Heart right ventricle (tissue), 16 donors: Measurements from ENCODE around the gene MYO1F. TPM values are rescaled to one million over a fixed set of nuclear protein-coding genes. Genes with fewer than 3 reads are reported as not detected.

Source experiments
- ATAC-seq, 8 donors: fragments of 200-7000 bp; cut with Tn5 transposase; one replicate each; pipeline ENCODE4 v1.9.1; 2020; ENCODE audit warnings: mild to moderate bottlenecking in 8 of 8, moderate library complexity in 8 of 8, moderate number of reproducible peaks in 1 of 8
- DNase-seq, 2 donors: peaks; one replicate each; pipeline ENCODE4 v3.0.0-alpha.2; 2020
- H3K27ac ChIP-seq, 10 donors: fragments of 200-600 bp; sonication (generic) in 2 of 10; one replicate each; pipeline versions ENCODE4 v1.5.0 to v1.8.0; 2020 to 2022; ENCODE audit warnings: mild to moderate bottlenecking in 3 of 10
- H3K27me3 ChIP-seq, 7 donors: fragments of 200-600 bp; one replicate each; pipeline ENCODE4 v1.8.0; 2021 to 2022; ENCODE audit warnings: mild to moderate bottlenecking in 2 of 7
- H3K36me3 ChIP-seq, 9 donors: fragments of 200-600 bp; sonication (generic) in 1 of 9; one replicate each; pipeline versions ENCODE4 v1.5.0 to v1.8.0; 2020 to 2022; ENCODE audit warnings: mild to moderate bottlenecking in 2 of 9
- H3K4me1 ChIP-seq, 9 donors: fragments of 200-600 bp; sonication (generic) in 1 of 9; one replicate each; pipeline versions ENCODE4 v1.5.0 to v1.8.0; 2020 to 2022; ENCODE audit warnings: mild to moderate bottlenecking in 4 of 9
- H3K4me3 ChIP-seq, 10 donors: fragments of 200-600 bp; sonication (generic) in 2 of 10; one replicate each; pipeline versions ENCODE4 v1.5.0 to v1.8.0; 2020 to 2022; ENCODE audit warnings: mild to moderate bottlenecking in 7 of 10, moderate library complexity in 2 of 10
- H3K9me3 ChIP-seq, 11 donors: fragments of 200-600 bp in 10 of 11; sonication (generic) in 2 of 11; one replicate each; pipeline versions ENCODE4 v1.5.0 to v1.8.0; 2013 to 2022; ENCODE audit warnings: mild to moderate bottlenecking in 2 of 11, control low read depth in 1 of 11, moderate library complexity in 1 of 11
- WGBS, 2 donors: extraction: QIAGEN DNeasy Blood & Tissue Kit; methylation state at CpG; one replicate each; pipeline ENCODE4 v1.1.7; 2013; ENCODE audit warnings: inconsistent platforms in 1 of 2; 5-methylcytosine and 5-hydroxymethylcytosine counted together
- intact Hi-C, 10 donors: fragments of 100-400 bp; cut with DNase I; formaldehyde crosslinking; loops; one replicate each; pipeline versions ENCODE4 v1.11.1 to v1.14.2; 2022
- polyA plus RNA-seq, 2 donors: library from polyadenylated mRNA; stranded (reverse); fragments of 200-250 nt; gene quantifications; one replicate each; pipeline ENCODE4 v1.2.3, GENCODE V29; 2013
- total RNA-seq, 10 donors: library from RNA; stranded (reverse); fragmentation: NEBNext Ultra II Directional in 3 of 10; extraction: Animal tissue kit (Norgen Biotek cat#: 25700) in 3 of 10; gene quantifications; one replicate each; pipeline versions ENCODE4 v1.2.1 to v1.2.4, GENCODE V29; 2021 to 2023
- TF ChIP-seq, protein P1 (sequence below), 9 donors: fragments of 200-600 bp; sonication (generic) in 2 of 9; IDR thresholded peaks; one replicate each; pipeline versions ENCODE4 v1.5.0 to v1.8.0; 2021 to 2022; ENCODE audit warnings: antibody characterized with exemption in 9 of 9, mild to moderate bottlenecking in 5 of 9, moderate library complexity in 1 of 9
- donor health status: Arrhythmogenic right ventricular cardiomyopathy.
- donor health status: ischemic (EF 13 %, LVEDD 7.1; RV severe dilation, severe dysfunction).
- donor health status: healthy with polysubstance abuse.
- donor health status: DM: no; HTN: yes; CAD: no.
- donor health status: DM: no; HTN: no; CAD: no.
- donor health status: ischemic (EF 25% LVEDD 6.9; RV normal size, moderate dysfunction).
- donor health status: ischemic (EF 25% LVEDD 5.7; RV mildly dilated, moderate dysfunction).
- donor health status: healthy.
- donor health status: DM: yes; HTN: yes; CAD: no.
- donor health status: Ischemic cardiomyopathy.
- donor health status: ischemic (EF 35%, LVEDD 5.7; RV mildly dilated, moderate dysfunction).
- donor health status: nonischemic (EF 11% LVEDD 7.7; RV severe dilation, severe dysfunction).
- donor health status: DM: yes; HTN: yes; CAD: no.
- donor health status: PGD.
- donor health status: ischemic (EF 29% LVEDD 5.4; RV normal size, mild dysfunction).
- donor health status: nonischemic (EF 23%, LVEDD 6.1; RV moderate dilation, normal function).

MYO1F gene
- total and polyA plus RNA-seq, 12 donors = 2.0 to 25.7 (median 6.5) TPM

DNA sequence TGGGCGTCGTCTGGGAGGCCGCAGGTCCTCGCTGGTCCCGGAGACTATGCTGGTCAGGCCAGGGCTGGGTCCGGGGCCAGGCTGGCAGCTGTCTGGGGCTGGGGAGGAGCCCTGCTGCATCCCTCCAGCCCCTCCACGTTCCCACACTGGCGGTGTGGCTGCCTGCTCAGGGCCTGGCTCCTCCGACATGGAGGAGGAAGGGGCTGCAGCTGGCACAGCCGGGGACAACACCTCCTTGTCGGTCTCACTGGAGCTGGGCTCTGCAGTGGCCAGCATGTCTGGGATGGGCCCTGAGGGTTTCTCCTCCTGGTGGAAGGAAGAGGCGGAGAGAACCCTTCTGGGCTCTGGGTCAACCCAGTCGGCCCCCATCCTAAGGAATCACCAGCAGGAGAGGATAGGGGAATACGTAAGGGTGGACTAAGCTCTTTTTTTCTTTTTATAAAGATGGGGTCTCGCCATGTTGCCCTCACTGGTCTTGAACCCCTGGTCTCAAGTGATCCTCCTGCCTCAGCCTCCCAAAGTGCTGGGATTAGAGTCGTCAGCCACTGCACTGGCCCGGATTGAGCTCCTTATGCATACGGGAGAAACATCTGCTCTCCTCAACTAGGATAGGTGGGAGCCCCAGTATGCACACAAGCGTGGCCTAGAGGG, 64.1 kb downstream of the MYO1F start:
- intact Hi-C loops = loop anchor here in 1 of 10 donors (10.0 kb wide), 1 partner anchor 188 kb away; the partner anchor contains the start of genes NDUFA7 and RPS28
- TF ChIP-seq, protein P1, sequence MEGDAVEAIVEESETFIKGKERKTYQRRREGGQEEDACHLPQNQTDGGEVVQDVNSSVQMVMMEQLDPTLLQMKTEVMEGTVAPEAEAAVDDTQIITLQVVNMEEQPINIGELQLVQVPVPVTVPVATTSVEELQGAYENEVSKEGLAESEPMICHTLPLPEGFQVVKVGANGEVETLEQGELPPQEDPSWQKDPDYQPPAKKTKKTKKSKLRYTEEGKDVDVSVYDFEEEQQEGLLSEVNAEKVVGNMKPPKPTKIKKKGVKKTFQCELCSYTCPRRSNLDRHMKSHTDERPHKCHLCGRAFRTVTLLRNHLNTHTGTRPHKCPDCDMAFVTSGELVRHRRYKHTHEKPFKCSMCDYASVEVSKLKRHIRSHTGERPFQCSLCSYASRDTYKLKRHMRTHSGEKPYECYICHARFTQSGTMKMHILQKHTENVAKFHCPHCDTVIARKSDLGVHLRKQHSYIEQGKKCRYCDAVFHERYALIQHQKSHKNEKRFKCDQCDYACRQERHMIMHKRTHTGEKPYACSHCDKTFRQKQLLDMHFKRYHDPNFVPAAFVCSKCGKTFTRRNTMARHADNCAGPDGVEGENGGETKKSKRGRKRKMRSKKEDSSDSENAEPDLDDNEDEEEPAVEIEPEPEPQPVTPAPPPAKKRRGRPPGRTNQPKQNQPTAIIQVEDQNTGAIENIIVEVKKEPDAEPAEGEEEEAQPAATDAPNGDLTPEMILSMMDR (IDR thresholded peaks at IDR 0.05) = no peak
- ATAC-seq = peak in 1 of 8 donors; percentile 4
- no peak for DNase-seq
- H3K9me3 ChIP-seq = no peaks in the 10 kb centered on the region
- WGBS, 2 donors = 59 to 61% methylated on average over 19 of the region's 19 CpGs
- peaks cover 0 to 34% (median 0%) of the 10 kb centered on the region in 9 donors for H3K36me3 ChIP-seq
- H3K4me1 ChIP-seq = peaks cover 7 to 59% (median 26%) of the 10 kb centered on the region in 9 donors
- H3K4me3 ChIP-seq = peak overlapping the region; percentile 42 to 91 (median 76)
- H3K27ac ChIP-seq = peak overlapping the region; percentile 96 to 100 (median 99)
- H3K27me3 ChIP-seq = no peaks in the 10 kb centered on the region

DNA sequence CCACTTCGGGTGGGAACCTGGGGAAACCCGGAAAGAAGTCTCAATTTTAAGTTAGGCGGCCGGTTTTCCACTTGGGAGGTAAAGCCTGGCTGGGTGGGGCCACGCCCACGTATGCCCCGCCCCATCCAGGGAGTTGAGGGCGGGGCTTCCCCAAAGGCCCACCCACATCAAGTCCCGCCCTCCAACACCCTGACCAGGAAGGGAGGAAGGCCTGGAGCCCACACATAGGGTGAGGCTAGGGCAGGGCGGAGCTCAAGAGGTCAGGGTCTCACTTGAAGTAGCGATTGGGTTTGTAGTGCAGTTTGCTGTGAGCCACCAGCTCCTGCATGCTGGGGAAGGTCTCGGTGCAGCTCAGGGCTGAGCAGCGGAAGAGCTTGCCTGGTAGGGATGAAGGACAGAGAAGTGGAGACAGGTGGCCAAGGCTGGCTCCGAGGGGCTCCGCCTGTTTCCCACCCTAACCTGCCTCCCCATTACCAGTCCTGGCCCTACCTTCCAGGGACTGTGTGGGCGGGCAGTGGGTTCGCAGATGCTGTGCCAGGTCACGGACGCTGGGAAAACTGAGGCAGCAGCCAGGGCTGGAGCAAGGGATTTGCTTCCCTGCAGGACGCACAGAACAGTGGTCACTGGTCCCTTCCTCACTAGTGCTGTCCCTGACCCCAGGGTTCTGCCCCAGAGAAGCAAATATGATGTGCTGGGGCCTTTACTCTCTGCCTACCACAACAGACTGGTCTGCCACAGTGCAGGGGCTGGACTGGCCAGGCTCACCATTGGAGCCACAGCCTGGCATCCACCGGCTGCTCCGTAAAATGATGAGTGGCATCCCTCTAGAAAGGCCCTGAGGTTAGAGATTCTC, 64.9 kb downstream of the MYO1F start:
- peak overlapping the region in 8 of 10 donors; percentile 96 to 100 (median 99) for H3K27ac ChIP-seq
- TF ChIP-seq, protein P1 (IDR thresholded peaks at IDR 0.05) = no peak
- ATAC-seq (no peak), DNase-seq (no peak)
- H3K36me3 ChIP-seq = peaks cover 0 to 34% (median 0%) of the 10 kb centered on the region in 9 donors
- intact Hi-C loops = loop anchor here in 1 of 10 donors (10.0 kb wide), 1 partner anchor 188 kb away; the partner anchor contains the start of genes NDUFA7 and RPS28
- H3K4me3 ChIP-seq = peak overlapping the region in 3 of 10 donors; percentile 71 to 86 (median 75)
- WGBS, 2 donors = 79 to 80% methylated on average over 22 of the region's 22 CpGs
- H3K4me1 ChIP-seq = peaks cover 7 to 51% (median 21%) of the 10 kb centered on the region in 9 donors
- no peaks in the 10 kb centered on the region for H3K27me3 ChIP-seq
- H3K9me3 ChIP-seq = no peaks in the 10 kb centered on the region

- peaks cover 0 to 34% (median 0%) of the 10 kb centered on the region in 9 donors for H3K36me3 ChIP-seq
- DNase-seq (no peak), ATAC-seq (no peak)
- WGBS, 2 donors = 63 to 70% methylated on average over 38 to 45 of the region's 45 CpGs
- no peaks in the 10 kb centered on the region for H3K27me3 ChIP-seq
- intact Hi-C loops = loop anchor here in 1 of 10 donors (10.0 kb wide), 1 partner anchor 187 kb away; the partner anchor contains the start of genes NDUFA7 and RPS28
- TF ChIP-seq, protein P1 (IDR thresholded peaks at IDR 0.05) = no peak
- H3K9me3 ChIP-seq = no peaks in the 10 kb centered on the region
- H3K4me1 ChIP-seq = peaks cover 7 to 45% (median 21%) of the 10 kb centered on the region in 9 donors
- H3K4me3 ChIP-seq = no peak overlapping the region
- H3K27ac ChIP-seq = peak overlapping the region in 1 of 10 donors; percentile 21
These were observed 65.6 kb downstream of the MYO1F start for GRCh38 chr19:8511573-8512101.

DNA sequence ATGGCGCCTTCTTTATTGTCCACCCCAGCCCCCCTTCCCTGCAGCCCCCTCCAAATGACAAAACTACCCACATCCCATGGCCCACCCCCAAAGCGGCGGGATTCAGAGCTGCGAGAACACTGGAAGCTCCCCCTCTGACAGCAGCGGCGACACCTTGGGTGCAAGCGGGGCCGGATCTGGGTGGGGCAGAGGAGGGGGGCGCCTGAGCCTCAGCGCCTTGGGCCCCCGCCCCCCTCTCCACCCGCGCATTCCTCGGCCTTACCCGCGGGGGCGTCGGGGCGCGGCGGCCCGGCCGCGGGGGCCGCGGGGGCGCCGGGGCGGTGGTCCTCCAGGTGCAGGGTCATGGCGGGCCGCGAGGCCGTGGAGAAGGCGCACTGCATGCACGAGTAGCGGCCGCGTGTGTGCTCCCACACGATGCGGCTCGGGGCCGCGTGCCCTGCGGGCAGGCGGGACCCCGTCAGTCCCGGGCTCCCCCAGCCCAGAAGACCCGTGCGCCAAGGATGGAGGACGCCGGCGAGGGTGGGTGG, 66.6 kb downstream of the MYO1F start:
- no peaks in the 10 kb centered on the region for H3K27me3 ChIP-seq
- no peak for DNase-seq
- intact Hi-C loops = loop anchor here in 1 of 10 donors (10.0 kb wide), 1 partner anchor 186 kb away; the partner anchor contains the start of genes NDUFA7 and RPS28
- no peak for ATAC-seq
- H3K4me1 ChIP-seq = peaks cover 8 to 45% (median 28%) of the 10 kb centered on the region in 9 donors
- TF ChIP-seq, protein P1 (IDR thresholded peaks at IDR 0.05) = no peak
- H3K9me3 ChIP-seq = no peaks in the 10 kb centered on the region
- H3K4me3 ChIP-seq = no peak overlapping the region
- H3K27ac ChIP-seq = no peak overlapping the region
- H3K36me3 ChIP-seq = peaks cover 0 to 34% (median 0%) of the 10 kb centered on the region in 9 donors
- 79 to 84% methylated on average over 22 to 52 of the region's 52 CpGs for WGBS, 2 donors
